Stimulated activated naive B cell treated with anti-CD40 and anti-IgM and Interleukin-4, amounts not matched to agents 10 μg/mL and 1 μg/mL and 100 μg/mL, for 72 hours (primary cell): ENCODE results near the gene PCBP1.
A peak's percentile ranks its signal among the peaks of the same experiment; 100 is the strongest.
"Not testable (repeated sequence)": the region's sequence is repeated elsewhere in the genome, so short reads cannot be mapped to it uniquely, and the experiment has no call there.

Source experiments
- ATAC-seq, 2 donors: fragments of 150-1000 bp; cut with Tn5 transposase; replicated peaks; 2 replicates each; pipeline ENCODE4 v1.10.0; 2021; ENCODE audit warnings: moderate library complexity in 1 of 2
- DNase-seq: peaks from one replicate; pipeline ENCODE4 v3.0.0; 2021
- H3K27ac Mint-ChIP-seq: one replicate; pipeline ENCODE4 v1.8.0; 2022; ENCODE audit warnings: mild to moderate bottlenecking, mixed read lengths
- H3K27me3 Mint-ChIP-seq, 2 donors: one replicate each; pipeline ENCODE4 v1.8.0; 2022; ENCODE audit warnings: mixed read lengths in 2 of 2
- H3K36me3 Mint-ChIP-seq, 2 donors: one replicate each; pipeline ENCODE4 v1.8.0; 2022; ENCODE audit warnings: mixed read lengths in 2 of 2, mild to moderate bottlenecking in 1 of 2
- H3K4me1 Mint-ChIP-seq, 2 donors: one replicate each; pipeline ENCODE4 v1.8.0; 2022; ENCODE audit warnings: mixed read lengths in 2 of 2, mild to moderate bottlenecking in 1 of 2
- H3K4me3 Mint-ChIP-seq, 2 donors: one replicate each; pipeline ENCODE4 v1.8.0; 2022; ENCODE audit warnings: mild to moderate bottlenecking in 2 of 2, mixed read lengths in 2 of 2, moderate library complexity in 1 of 2
- H3K9me3 Mint-ChIP-seq, 2 donors: one replicate each; pipeline ENCODE4 v1.8.0; 2022; ENCODE audit warnings: mixed read lengths in 2 of 2, mild to moderate bottlenecking in 1 of 2

PCBP1 gene

GRCh38 chr2:70133127-70133452 lies 45.8 kb downstream of the PCBP1 start:
- H3K4me1 Mint-ChIP-seq: peaks cover 48 to 86% of the 10 kb centered on the region in 2 donors
- peak overlapping the region; percentile 85 to 94 for H3K4me3 Mint-ChIP-seq
- ATAC-seq (no peak), DNase-seq (no peak)
- no peaks in the 10 kb centered on the region for H3K27me3 Mint-ChIP-seq
- H3K9me3 Mint-ChIP-seq: peaks cover 0 to 1% of the 10 kb centered on the region in 2 donors
- H3K36me3 Mint-ChIP-seq: peaks cover 19 to 30% of the 10 kb centered on the region in 2 donors
- peak overlapping the region; percentile 98 for H3K27ac Mint-ChIP-seq

GRCh38 chr2:70133491-70134322 lies 46.4 kb downstream of the PCBP1 start:
- H3K9me3 Mint-ChIP-seq: peaks cover 0 to 1% of the 10 kb centered on the region in 2 donors
- peak overlapping the region; percentile 85 to 94 for H3K4me3 Mint-ChIP-seq
- H3K36me3 Mint-ChIP-seq: peaks cover 19 to 30% of the 10 kb centered on the region in 2 donors
- peak overlapping the region; percentile 98 for H3K27ac Mint-ChIP-seq
- ATAC-seq (peak; percentile 52 to 65), DNase-seq (peak; percentile 40)
- no peaks in the 10 kb centered on the region for H3K27me3 Mint-ChIP-seq
- peaks cover 48 to 80% of the 10 kb centered on the region in 2 donors for H3K4me1 Mint-ChIP-seq

GRCh38 chr2:70134323-70134983 lies 47.2 kb downstream of the PCBP1 start:
- H3K27me3 Mint-ChIP-seq, H3K9me3 Mint-ChIP-seq, DNase-seq, ATAC-seq: not testable (repeated sequence)
- Mint-ChIP-seq H3K36me3 (peaks cover 18 to 28% of the 10 kb centered on the region in 2 donors), H3K4me1 (peaks cover 48 to 75% of the 10 kb centered on the region in 2 donors), H3K4me3 (peak overlapping the region; percentile 22 to 27), H3K27ac (peak overlapping the region; percentile 98)
